Mammary epithelial cell (primary cell): ENCODE results near the gene SF3B2.

Experiments used
- CTCF ChIP-seq, 2 donors: IDR thresholded peaks in 1 of 2; conservative IDR thresholded peaks in 1 of 2; 2 replicates each; pipeline ENCODE4 v1.5.1; 2011 to 2012; ENCODE audit warnings: inconsistent platforms in 2 of 2, low read length in 2 of 2, mild to moderate bottlenecking in 2 of 2, control low read depth in 1 of 2, low read depth in 1 of 2; ENCODE audit not compliant: insufficient read depth in 1 of 2; ENCODE audit errors: extremely low read depth in 1 of 2
- EZH2 ChIP-seq: IDR thresholded peaks from 2 replicates; pipeline ENCODE4 v1.6.1; 2012; ENCODE audit warnings: low read length, inconsistent platforms, borderline replicate concordance

GRCh38 chr11:66032957-66033735, 19.0 kb upstream of the SF3B2 start:
- no peak for TF ChIP-seq CTCF (conservative IDR thresholded peaks at IDR 0.05 in 1 of 2, IDR thresholded peaks at IDR 0.05 in 1 of 2; ENCODE audit: extremely low read depth in 1 of 2, insufficient read depth in 1 of 2, low read depth in 1 of 2, low read length in 2 of 2)
- no peak for TF ChIP-seq EZH2
